SK-N-SH (cell line): ENCODE data around the gene CBX1. TPM values are rescaled to one million over a fixed set of nuclear protein-coding genes. Genes with fewer than 3 reads are reported as not detected.

Experiments used
- CTCF ChIA-PET: fragments of 300-600, 350-600 bp; formaldehyde crosslinking; extraction: SDS; loops from one replicate; lab custom pipeline; 2021; lab: Yijun Ruan, JAX
- POLR2A ChIA-PET: fragments of 350-600 bp; sonication (Branson Sonifier 250); formaldehyde crosslinking; extraction: SDS; loops from one replicate; lab custom pipeline; 2020; ENCODE audit warnings: antibody characterized with exemption, inconsistent platforms; lab: Yijun Ruan, JAX
- DNase-seq: peaks from one replicate; pipeline ENCODE4 v3.0.0; 2012
- H2AFZ ChIP-seq: fragments of 200-600 bp; sonication (generic); 2 replicates; pipeline ENCODE4 v1.8.1; 2016; ENCODE audit warnings: antibody characterized with exemption, mild to moderate bottlenecking, low read depth
- H3F3A ChIP-seq: fragments of 200-600 bp; sonication (generic); replicated peaks from 2 replicates; pipeline ENCODE3; 2016; ENCODE audit warnings: antibody characterized with exemption, mild to moderate bottlenecking; ENCODE audit not compliant: insufficient read depth
- H3K27ac ChIP-seq, 2 experiments: fragments of 200-500 bp in 1 of 2; fragments of 200-600 bp in 1 of 2; sonication (Bioruptor generic) in 1 of 2; sonication (generic), shearing (Covaris generic) in 1 of 2; 2 replicates each; pipeline versions ENCODE4 v1.5.1 to v1.6.1; 2014 to 2016; ENCODE audit warnings: low read depth in 2 of 2, inconsistent platforms in 1 of 2, low read length in 1 of 2, mild to moderate bottlenecking in 1 of 2, mixed read lengths in 1 of 2
- H3K27me3 ChIP-seq: fragments of 200-600 bp; sonication (generic), shearing (Covaris generic); 2 replicates; pipeline ENCODE4 v1.6.1; 2016; ENCODE audit warnings: mixed run types; ENCODE audit not compliant: insufficient read depth
- H3K36me3 ChIP-seq, 2 experiments: fragments of 200-500 bp in 1 of 2; fragments of 200-600 bp in 1 of 2; sonication (Bioruptor generic) in 1 of 2; sonication (generic) in 1 of 2; replicated peaks in 1 of 2; 2 replicates each; pipeline versions ENCODE3 to v1.5.1; 2014 to 2016; ENCODE audit warnings: low read length in 1 of 2, mild to moderate bottlenecking in 1 of 2; ENCODE audit not compliant: insufficient read depth in 2 of 2, control insufficient read depth in 1 of 2
- H3K4me1 ChIP-seq, 2 experiments: fragments of 200-500 bp in 1 of 2; fragments of 200-600 bp in 1 of 2; sonication (Bioruptor generic) in 1 of 2; sonication (generic), shearing (Covaris generic) in 1 of 2; 2 replicates each; pipeline versions ENCODE4 v1.5.1 to v1.6.1; 2014 to 2016; ENCODE audit warnings: low read depth in 1 of 2, low read length in 1 of 2, mixed run types in 1 of 2; ENCODE audit not compliant: insufficient read depth in 2 of 2, control insufficient read depth in 1 of 2
- H3K4me2 ChIP-seq: fragments of 200-600 bp; sonication (generic), shearing (Covaris generic); 2 replicates; pipeline ENCODE4 v1.6.1; 2017; ENCODE audit warnings: mixed run types
- H3K4me3 ChIP-seq, 2 experiments: fragments of 200-500 bp in 1 of 2; fragments of 200-600 bp in 1 of 2; sonication (Bioruptor generic) in 1 of 2; sonication (generic), shearing (Covaris generic) in 1 of 2; 2 replicates each; pipeline versions ENCODE4 v1.5.1 to v1.8.1; 2014 to 2016; ENCODE audit warnings: low read depth in 2 of 2, inconsistent platforms in 1 of 2, low read length in 1 of 2, mild to moderate bottlenecking in 1 of 2, mixed read lengths in 1 of 2, moderate library complexity in 1 of 2
- H3K79me2 ChIP-seq: fragments of 200-600 bp; sonication (generic); 2 replicates; pipeline ENCODE4 v1.8.1; 2017; ENCODE audit warnings: mild to moderate bottlenecking; ENCODE audit not compliant: insufficient read depth
- H3K9ac ChIP-seq: fragments of 200-600 bp; sonication (generic); 2 replicates; pipeline ENCODE4 v1.6.1; 2017; ENCODE audit warnings: mixed run types
- H3K9me2 ChIP-seq: fragments of 200-600 bp; sonication (generic); 2 replicates; pipeline ENCODE4 v1.6.1; 2017; ENCODE audit warnings: mixed run types
- H3K9me3 ChIP-seq: fragments of 200-600 bp; sonication (generic); 2 replicates; pipeline ENCODE4 v1.6.1; 2017; ENCODE audit warnings: mixed run types, mild to moderate bottlenecking, moderate library complexity
- H4K20me1 ChIP-seq: fragments of 200-600 bp; sonication (generic); 2 replicates; pipeline ENCODE4 v1.6.1; 2017; ENCODE audit warnings: mild to moderate bottlenecking, mixed run types; ENCODE audit not compliant: insufficient read depth
- CTCF ChIP-seq: fragments of 200-600 bp; sonication (generic); IDR thresholded peaks from 2 replicates; pipeline ENCODE4 v1.6.1; 2017; ENCODE audit warnings: antibody characterized with exemption, mild to moderate bottlenecking, moderate library complexity
- ELF1 ChIP-seq: IDR thresholded peaks from 2 replicates; pipeline ENCODE4 v1.4.0; 2012
- FOSL2 ChIP-seq: IDR thresholded peaks from 2 replicates; pipeline ENCODE4 v1.4.0; 2012; ENCODE audit warnings: low read depth, mild to moderate bottlenecking, moderate library complexity, borderline replicate concordance
- FOXM1 ChIP-seq: IDR thresholded peaks from 2 replicates; pipeline ENCODE4 v1.4.0; 2012; ENCODE audit warnings: low read depth, mild to moderate bottlenecking
- GABPA ChIP-seq: IDR thresholded peaks from 2 replicates; pipeline ENCODE4 v1.4.0; 2012; ENCODE audit warnings: low read depth, mild to moderate bottlenecking
- JUND ChIP-seq: IDR thresholded peaks from 2 replicates; pipeline ENCODE4 v1.4.0; 2012
- NRF1 ChIP-seq: IDR thresholded peaks from 2 replicates; pipeline ENCODE4 v1.6.1; 2012; ENCODE audit warnings: low read depth, mild to moderate bottlenecking, low read length
- POLR2AphosphoS5 ChIP-seq: IDR thresholded peaks from 2 replicates; pipeline ENCODE4 v1.6.1; 2012; ENCODE audit warnings: low read depth, low read length
- RAD21 ChIP-seq: IDR thresholded peaks from 2 replicates; pipeline ENCODE4 v1.6.1; 2012; ENCODE audit warnings: mild to moderate bottlenecking, low read length
- RCOR1 ChIP-seq: fragments of 150-350 bp; IDR thresholded peaks from 2 replicates; pipeline ENCODE4 v1.6.1; 2017; ENCODE audit warnings: antibody characterized with exemption, low read length
- SIN3A ChIP-seq: IDR thresholded peaks from 2 replicates; pipeline ENCODE4 v1.6.1; 2012; ENCODE audit warnings: low read depth, mild to moderate bottlenecking, low read length, moderate library complexity, borderline replicate concordance
- TCF12 ChIP-seq: IDR thresholded peaks from 2 replicates; pipeline ENCODE4 v1.4.0; 2012
- TEAD4 ChIP-seq: IDR thresholded peaks from 2 replicates; pipeline ENCODE4 v1.4.0; 2012; ENCODE audit warnings: mild to moderate bottlenecking, borderline replicate concordance; ENCODE audit not compliant: insufficient read depth
- WGBS: methylation state at CpG from one replicate; pipeline ENCODE4 v1.1.6; 2017; ENCODE audit warnings: low lambda C conversion rate; 5-methylcytosine and 5-hydroxymethylcytosine counted together
- polyA plus RNA-seq, 3 experiments: library from polyadenylated mRNA; depleted of rRNA; stranded (reverse); fragments of >200 nt; gene quantifications; 2 replicates each; pipeline ENCODE4 v1.2.3, GENCODE V29; 2012
- TF ChIP-seq, protein P1 (sequence below): IDR thresholded peaks from 2 replicates; pipeline ENCODE4 v1.6.1; 2012; ENCODE audit warnings: mild to moderate bottlenecking, low read depth, low read length, moderate library complexity
- TF ChIP-seq, protein P2 (sequence below): IDR thresholded peaks from 2 replicates; pipeline ENCODE4 v1.4.0; 2012; ENCODE audit warnings: low read depth, borderline replicate concordance
- TF ChIP-seq, protein P3 (sequence below): IDR thresholded peaks from 2 replicates; pipeline ENCODE4 v1.4.0; 2012; ENCODE audit warnings: low read depth
- TF ChIP-seq, protein P4 (sequence below): fragments of 150-350 bp; IDR thresholded peaks from 2 replicates; pipeline ENCODE4 v1.6.1; 2017; ENCODE audit warnings: antibody characterized with exemption, low read length, low read depth, borderline replicate concordance

CBX1 gene
- polyA plus RNA-seq, 1 of the 3 experiments (the other 2 are of a cell fraction) = 102 TPM

GRCh38 chr17:48057626-48058025 is 43.7 kb downstream of the CBX1 start:
- ChIA-PET CTCF (interaction anchor here (1.4 to 44.3 kb wide), 6 partner anchors 9 to 109 kb away, joined by 5 to 1200 read pairs (median 22); partner anchors contain the start of genes COPZ2 and NFE2L1), POLR2A (interaction anchor here (1.3 to 1.9 kb wide), 2 partner anchors 10 to 18 kb away, joined by 3 to 13 read pairs; partner anchors contain the start of gene NFE2L1)
- Histone ChIP-seq H3K27ac (no peak overlapping the region), H3K4me3 (no peak overlapping the region), H3K79me2 (peaks cover 51% of the 10 kb centered on the region), H3K4me2 (no peak overlapping the region), H3K36me3 (peaks cover 42 to 77% of the 10 kb centered on the region in 2 experiments), H3K9me2 (no peaks in the 10 kb centered on the region), H3K4me1 (peaks cover 27 to 40% of the 10 kb centered on the region in 2 experiments), H3K9ac (no peak overlapping the region), H2AFZ (no peak overlapping the region), H3F3A (peaks cover 13% of the 10 kb centered on the region), H3K9me3 (no peaks in the 10 kb centered on the region), H3K27me3 (no peaks in the 10 kb centered on the region), H4K20me1 (peaks cover 48% of the 10 kb centered on the region)
- DNase-seq = no peak
- TF ChIP-seq TCF12 (no peak), JUND (no peak), POLR2AphosphoS5 (no peak), TEAD4 (no peak), GABPA (no peak), RCOR1 (no peak), ELF1 (no peak), FOSL2 (no peak), RAD21 (no peak), CTCF (no peak), NRF1 (no peak), FOXM1 (no peak), SIN3A (no peak)
- TF ChIP-seq, protein P1, sequence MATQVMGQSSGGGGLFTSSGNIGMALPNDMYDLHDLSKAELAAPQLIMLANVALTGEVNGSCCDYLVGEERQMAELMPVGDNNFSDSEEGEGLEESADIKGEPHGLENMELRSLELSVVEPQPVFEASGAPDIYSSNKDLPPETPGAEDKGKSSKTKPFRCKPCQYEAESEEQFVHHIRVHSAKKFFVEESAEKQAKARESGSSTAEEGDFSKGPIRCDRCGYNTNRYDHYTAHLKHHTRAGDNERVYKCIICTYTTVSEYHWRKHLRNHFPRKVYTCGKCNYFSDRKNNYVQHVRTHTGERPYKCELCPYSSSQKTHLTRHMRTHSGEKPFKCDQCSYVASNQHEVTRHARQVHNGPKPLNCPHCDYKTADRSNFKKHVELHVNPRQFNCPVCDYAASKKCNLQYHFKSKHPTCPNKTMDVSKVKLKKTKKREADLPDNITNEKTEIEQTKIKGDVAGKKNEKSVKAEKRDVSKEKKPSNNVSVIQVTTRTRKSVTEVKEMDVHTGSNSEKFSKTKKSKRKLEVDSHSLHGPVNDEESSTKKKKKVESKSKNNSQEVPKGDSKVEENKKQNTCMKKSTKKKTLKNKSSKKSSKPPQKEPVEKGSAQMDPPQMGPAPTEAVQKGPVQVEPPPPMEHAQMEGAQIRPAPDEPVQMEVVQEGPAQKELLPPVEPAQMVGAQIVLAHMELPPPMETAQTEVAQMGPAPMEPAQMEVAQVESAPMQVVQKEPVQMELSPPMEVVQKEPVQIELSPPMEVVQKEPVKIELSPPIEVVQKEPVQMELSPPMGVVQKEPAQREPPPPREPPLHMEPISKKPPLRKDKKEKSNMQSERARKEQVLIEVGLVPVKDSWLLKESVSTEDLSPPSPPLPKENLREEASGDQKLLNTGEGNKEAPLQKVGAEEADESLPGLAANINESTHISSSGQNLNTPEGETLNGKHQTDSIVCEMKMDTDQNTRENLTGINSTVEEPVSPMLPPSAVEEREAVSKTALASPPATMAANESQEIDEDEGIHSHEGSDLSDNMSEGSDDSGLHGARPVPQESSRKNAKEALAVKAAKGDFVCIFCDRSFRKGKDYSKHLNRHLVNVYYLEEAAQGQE = no peak
- TF ChIP-seq, protein P2, sequence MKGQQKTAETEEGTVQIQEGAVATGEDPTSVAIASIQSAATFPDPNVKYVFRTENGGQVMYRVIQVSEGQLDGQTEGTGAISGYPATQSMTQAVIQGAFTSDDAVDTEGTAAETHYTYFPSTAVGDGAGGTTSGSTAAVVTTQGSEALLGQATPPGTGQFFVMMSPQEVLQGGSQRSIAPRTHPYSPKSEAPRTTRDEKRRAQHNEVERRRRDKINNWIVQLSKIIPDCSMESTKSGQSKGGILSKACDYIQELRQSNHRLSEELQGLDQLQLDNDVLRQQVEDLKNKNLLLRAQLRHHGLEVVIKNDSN = no peak
- TF ChIP-seq, protein P3, sequence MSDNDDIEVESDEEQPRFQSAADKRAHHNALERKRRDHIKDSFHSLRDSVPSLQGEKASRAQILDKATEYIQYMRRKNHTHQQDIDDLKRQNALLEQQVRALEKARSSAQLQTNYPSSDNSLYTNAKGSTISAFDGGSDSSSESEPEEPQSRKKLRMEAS = no peak
- TF ChIP-seq, protein P4, sequence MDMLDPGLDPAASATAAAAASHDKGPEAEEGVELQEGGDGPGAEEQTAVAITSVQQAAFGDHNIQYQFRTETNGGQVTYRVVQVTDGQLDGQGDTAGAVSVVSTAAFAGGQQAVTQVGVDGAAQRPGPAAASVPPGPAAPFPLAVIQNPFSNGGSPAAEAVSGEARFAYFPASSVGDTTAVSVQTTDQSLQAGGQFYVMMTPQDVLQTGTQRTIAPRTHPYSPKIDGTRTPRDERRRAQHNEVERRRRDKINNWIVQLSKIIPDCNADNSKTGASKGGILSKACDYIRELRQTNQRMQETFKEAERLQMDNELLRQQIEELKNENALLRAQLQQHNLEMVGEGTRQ = no peak
- 85% methylated on average over 4 of the region's 4 CpGs for WGBS
